Keratinocyte (primary cell): Measurements from ENCODE around the gene SARNP. TPM values are rescaled to one million over a fixed set of nuclear protein-coding genes. Genes with fewer than 3 reads are reported as not detected.

Source experiments
- DNase-seq: peaks from one replicate; pipeline ENCODE4 v3.0.0-alpha.2; 2011; ENCODE audit warnings: low read depth, missing footprints, low spot score
- FAIRE-seq: peaks from 2 replicates; lab custom pipeline; 2011; peaks lifted over from hg19 to GRCh38; lab: Jason Lieb, UNC
- H2AFZ ChIP-seq: 2 replicates; pipeline ENCODE4 v1.6.0; 2012; ENCODE audit warnings: low read length, control low read depth, inconsistent platforms; ENCODE audit not compliant: control insufficient read depth
- H3K27ac ChIP-seq: 2 replicates; pipeline ENCODE4 v1.5.1; 2011; ENCODE audit warnings: low read length; ENCODE audit not compliant: control insufficient read depth, insufficient read depth
- H3K27me3 ChIP-seq: 3 replicates; pipeline ENCODE4 v1.6.0; 2011; ENCODE audit warnings: low read length; ENCODE audit not compliant: control insufficient read depth, insufficient read depth; ENCODE audit errors: extremely low read depth
- H3K36me3 ChIP-seq, 2 experiments: 2 replicates in 1 of 2; 3 replicates in 1 of 2; pipeline ENCODE4 v1.5.1; 2011; ENCODE audit warnings: low read length in 2 of 2, mild to moderate bottlenecking in 1 of 2; ENCODE audit not compliant: control insufficient read depth in 2 of 2, insufficient read depth in 2 of 2; ENCODE audit errors: extremely low read depth in 1 of 2
- H3K4me1 ChIP-seq: 3 replicates; pipeline ENCODE4 v1.5.1; 2011; ENCODE audit warnings: low read length; ENCODE audit not compliant: control insufficient read depth, insufficient read depth; ENCODE audit errors: extremely low read depth
- H3K4me2 ChIP-seq: 3 replicates; pipeline ENCODE4 v1.6.0; 2011; ENCODE audit warnings: low read depth, low read length; ENCODE audit not compliant: control insufficient read depth, insufficient read depth; ENCODE audit errors: extremely low read depth
- H3K4me3 ChIP-seq, 3 experiments: fragments of 200-600 bp in 1 of 3; sonication (generic) in 1 of 3; 2 replicates in 2 of 3; 3 replicates in 1 of 3; pipeline ENCODE4 v1.5.1; 2011 to 2016; ENCODE audit warnings: low read length in 3 of 3, mild to moderate bottlenecking in 3 of 3, control low read depth in 2 of 3, inconsistent platforms in 1 of 3, low read depth in 1 of 3, mixed read lengths in 1 of 3, mixed run types in 1 of 3, moderate library complexity in 1 of 3; ENCODE audit not compliant: control insufficient read depth in 2 of 3, insufficient read depth in 2 of 3; ENCODE audit errors: extremely low read depth in 1 of 3
- H3K79me2 ChIP-seq: 2 replicates; pipeline ENCODE4 v1.6.0; 2012; ENCODE audit warnings: low read length; ENCODE audit not compliant: control insufficient read depth, insufficient read depth
- H3K9ac ChIP-seq: 3 replicates; pipeline ENCODE4 v1.6.0; 2011; ENCODE audit warnings: low read length; ENCODE audit not compliant: control insufficient read depth, insufficient read depth; ENCODE audit errors: extremely low read depth
- H3K9me1 ChIP-seq: 3 replicates; pipeline ENCODE4 v1.6.0; 2011; ENCODE audit warnings: low read length; ENCODE audit not compliant: control insufficient read depth, insufficient read depth; ENCODE audit errors: extremely low read depth
- H3K9me3 ChIP-seq: 2 replicates; pipeline ENCODE4 v1.5.1; 2012; ENCODE audit warnings: low read depth, low read length; ENCODE audit not compliant: control insufficient read depth
- H4K20me1 ChIP-seq: 3 replicates; pipeline ENCODE4 v1.6.0; 2011; ENCODE audit warnings: low read length; ENCODE audit not compliant: control insufficient read depth, insufficient read depth; ENCODE audit errors: extremely low read depth
- CTCF ChIP-seq, 3 experiments: IDR thresholded peaks in 1 of 3; conservative IDR thresholded peaks in 1 of 3; optimal IDR thresholded peaks in 1 of 3; 2 replicates in 2 of 3; 3 replicates in 1 of 3; pipeline versions ENCODE3 to v1.5.1; 2011; ENCODE audit warnings: low read length in 3 of 3, mild to moderate bottlenecking in 3 of 3, moderate library complexity in 2 of 3, control low read depth in 1 of 3, inconsistent platforms in 1 of 3; ENCODE audit not compliant: insufficient read depth in 2 of 3; ENCODE audit errors: extremely low read depth in 1 of 3
- EZH2 ChIP-seq: IDR thresholded peaks from one replicate; pipeline ENCODE4 v1.6.1; 2012; ENCODE audit warnings: inconsistent platforms, mild to moderate bottlenecking, low read length, moderate library complexity
- dilution Hi-C: fragments of 300-500 bp; cut with MboI; formaldehyde crosslinking; loops from one replicate; pipeline ENCODE4 v1.7.0; 2020; ENCODE audit warnings: low sequenced_read_pairs; ENCODE audit not compliant: extremely low pct_ligation_motif_present
- polyA plus RNA-seq, 5 experiments: library from polyadenylated mRNA; depleted of rRNA in 3 of 5; stranded (reverse) in 3 of 5; stranded (forward) in 1 of 5; unstranded in 1 of 5; fragments of >200 nt; gene quantifications; 1 replicate in 1 of 5; 2 replicates in 3 of 5; 3 replicates in 1 of 5; pipeline versions ENCODE4 v1.2.1 to v1.2.3, GENCODE V29; 2011 to 2012; ENCODE audit warnings: missing spikeins in 2 of 5, low read depth in 1 of 5, low replicate concordance in 1 of 5

Gene SARNP
- polyA plus RNA-seq, 1 donor (not counting 4 experiments of a cell fraction or from before 2014, with no cell fraction given), result 168 TPM

- Histone ChIP-seq H3K9ac (no peak overlapping the region), H3K9me3 (no peaks in the 10 kb centered on the region), H3K9me1 (no peaks in the 10 kb centered on the region), H3K27ac (no peak overlapping the region), H2AFZ (no peak overlapping the region), H3K36me3 (peaks cover 20 to 24% of the 10 kb centered on the region in 2 experiments), H4K20me1 (no peaks in the 10 kb centered on the region), H3K4me3 (no peak overlapping the region), H3K4me2 (no peak overlapping the region), H3K79me2 (peaks cover 16% of the 10 kb centered on the region), H3K4me1 (peaks cover 38% of the 10 kb centered on the region), H3K27me3 (no peaks in the 10 kb centered on the region)
- FAIRE-seq (no peak), DNase-seq (no peak)
- dilution Hi-C loops, result loop anchor here (5.0 kb wide), 1 partner anchor 36 kb away; no protein-coding TSS in a partner anchor
- TF ChIP-seq EZH2 (no peak), CTCF (optimal IDR thresholded peaks at IDR 0.05 in 1 of 3, IDR thresholded peaks at IDR 0.05 in 1 of 3, conservative IDR thresholded peaks at IDR 0.05 in 1 of 3; ENCODE audit: extremely low read depth in 1 of 3, insufficient read depth in 2 of 3, low read length in 3 of 3) (no peak)
Measured at GRCh38 chr12:55722948-55723347, 94.6 kb downstream of the SARNP start.

- FAIRE-seq, result no peak
- H3K27me3 ChIP-seq, result no peaks in the 10 kb centered on the region
- H3K79me2 ChIP-seq, result peaks cover 5% of the 10 kb centered on the region
- no peak for DNase-seq
- no peak overlapping the region for H3K9ac ChIP-seq
- dilution Hi-C loops, result loop anchor here (5.0 kb wide), 1 partner anchor 34 kb away; no protein-coding TSS in a partner anchor
- no peak overlapping the region for H3K27ac ChIP-seq
- peaks cover 38% of the 10 kb centered on the region for H3K4me1 ChIP-seq
- no peak overlapping the region for H2AFZ ChIP-seq
- H3K4me2 ChIP-seq, result no peak overlapping the region
- H3K9me3 ChIP-seq, result no peaks in the 10 kb centered on the region
- TF ChIP-seq EZH2 (no peak), CTCF (optimal IDR thresholded peaks at IDR 0.05 in 1 of 3, IDR thresholded peaks at IDR 0.05 in 1 of 3, conservative IDR thresholded peaks at IDR 0.05 in 1 of 3; ENCODE audit: extremely low read depth in 1 of 3, insufficient read depth in 2 of 3, low read length in 3 of 3) (no peak)
- H4K20me1 ChIP-seq, result no peaks in the 10 kb centered on the region
- H3K9me1 ChIP-seq, result no peaks in the 10 kb centered on the region
- no peak overlapping the region for H3K4me3 ChIP-seq
- peaks cover 19 to 24% of the 10 kb centered on the region in 2 experiments for H3K36me3 ChIP-seq
Measured at GRCh38 chr12:55721601-55722213, 95.8 kb downstream of the SARNP start.
